ENCODE results near the gene LGALS9. TPM values are rescaled to one million over a fixed set of nuclear protein-coding genes. Genes with fewer than 3 reads are reported as not detected.

LGALS9 gene
- total RNA-seq, 1 experiment from 2014 or later = 1.6 TPM

GRCh38 chr17:27607521-27608091 lies 23.4 kb upstream of the LGALS9 start:
- Histone ChIP-seq H3K36me3 (ENCODE audit: control insufficient read depth, insufficient read depth, low read length) (no peaks in the 10 kb centered on the region), H3K4me1 (ENCODE audit: control insufficient read depth, insufficient read depth, low read length) (no peaks in the 10 kb centered on the region), H3K4me3 (ENCODE audit: low read depth in 2 of 2, low read length in 2 of 2) (no peak overlapping the region), H3K27me3 (ENCODE audit: control insufficient read depth, insufficient read depth, low read length) (no peaks in the 10 kb centered on the region), H3K9me3 (ENCODE audit: control insufficient read depth, insufficient read depth, low read depth, low read length) (no peaks in the 10 kb centered on the region), H3K27ac (ENCODE audit: low read length) (no peak overlapping the region)
- CTCF ChIA-PET = no interaction called here
- intact Hi-C loops (cut with micrococcal nuclease; ENCODE audit: unreplicated experiment) = loop anchor here (5.0 kb wide), 1 partner anchor 150 kb away; no protein-coding TSS in a partner anchor
- DNase-seq (ENCODE audit: low read depth, low spot score) (no peak), ATAC-seq (no peak)
- in situ Hi-C loops (cut with HindIII; ENCODE audit: low pct_unique_long_range_greater_than_20kb, low sequenced_read_pairs) = no loop called here
- POLR2A ChIA-PET = no interaction called here
- BruUV-seq (replicated peaks) = no TSS peak
- TF ChIP-seq POLR2AphosphoS5 (IDR thresholded peaks at IDR 0.05; ENCODE audit: low read depth, low read length) = no peak
- no peak for TF ChIP-seq REST (IDR thresholded peaks at IDR 0.05; ENCODE audit: insufficient read depth in 1 of 2, low read depth in 2 of 2, low read length in 1 of 2)
- TF ChIP-seq TCF7L2 (IDR thresholded peaks at IDR 0.05; ENCODE audit: low read depth, low read length) = no peak
- no peak for TF ChIP-seq SIN3A (IDR thresholded peaks at IDR 0.05; ENCODE audit: borderline replicate concordance, insufficient read depth, low read depth, low read length)

DNA sequence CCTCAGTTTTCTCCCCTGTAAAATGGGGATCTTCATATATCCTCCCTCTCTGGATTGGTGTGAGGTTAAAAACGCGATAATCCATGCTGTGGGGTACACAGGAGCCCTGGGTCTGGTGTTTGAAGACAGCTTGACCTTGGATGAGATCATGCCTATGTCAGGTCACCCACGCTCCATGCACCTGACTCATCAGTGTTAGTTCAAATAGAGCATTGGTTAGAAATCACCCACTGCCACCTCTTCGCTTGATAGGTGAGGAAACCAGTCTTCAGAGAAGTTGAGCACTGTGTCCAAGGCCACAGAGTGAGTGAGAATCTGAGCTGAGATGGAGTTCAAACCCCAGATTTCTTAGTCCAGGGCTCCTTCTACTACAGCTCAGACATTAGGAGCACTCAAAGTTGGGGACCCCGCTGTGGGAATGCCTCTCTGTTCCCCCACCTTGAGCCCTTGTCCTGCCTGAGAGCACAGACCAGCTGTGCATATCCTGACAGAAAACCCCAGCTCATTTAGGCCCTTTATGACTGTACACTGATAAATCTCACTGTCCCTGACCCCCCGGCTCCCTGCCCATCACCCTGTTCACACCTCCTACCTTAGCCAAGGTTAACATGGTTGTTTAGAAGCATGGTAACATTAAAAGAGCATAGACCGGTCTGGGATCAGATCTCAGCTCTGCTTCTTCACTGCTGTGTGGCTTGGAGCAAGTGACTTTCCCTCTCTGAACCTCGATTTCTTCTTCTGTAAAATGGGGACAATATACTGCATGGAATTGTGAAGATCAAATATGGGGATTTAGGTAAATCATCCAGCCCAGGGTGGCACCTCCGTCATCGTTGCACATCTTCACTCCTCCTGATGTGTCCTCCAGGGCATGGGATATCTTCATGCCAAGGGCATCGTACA lies 22.4 kb upstream of the LGALS9 start:
- Histone ChIP-seq H3K4me1 (ENCODE audit: control insufficient read depth, insufficient read depth, low read length) (no peaks in the 10 kb centered on the region), H3K9me3 (ENCODE audit: control insufficient read depth, insufficient read depth, low read depth, low read length) (no peaks in the 10 kb centered on the region), H3K4me3 (ENCODE audit: low read depth in 2 of 2, low read length in 2 of 2) (no peak overlapping the region), H3K36me3 (ENCODE audit: control insufficient read depth, insufficient read depth, low read length) (no peaks in the 10 kb centered on the region), H3K27me3 (ENCODE audit: control insufficient read depth, insufficient read depth, low read length) (no peaks in the 10 kb centered on the region), H3K27ac (ENCODE audit: low read length) (no peak overlapping the region)
- ChIA-PET CTCF (no interaction called here), POLR2A (no interaction called here)
- ATAC-seq (no peak), DNase-seq (ENCODE audit: low read depth, low spot score) (no peak)
- no TSS peak for BruUV-seq (replicated peaks)
- TF ChIP-seq, protein P1, sequence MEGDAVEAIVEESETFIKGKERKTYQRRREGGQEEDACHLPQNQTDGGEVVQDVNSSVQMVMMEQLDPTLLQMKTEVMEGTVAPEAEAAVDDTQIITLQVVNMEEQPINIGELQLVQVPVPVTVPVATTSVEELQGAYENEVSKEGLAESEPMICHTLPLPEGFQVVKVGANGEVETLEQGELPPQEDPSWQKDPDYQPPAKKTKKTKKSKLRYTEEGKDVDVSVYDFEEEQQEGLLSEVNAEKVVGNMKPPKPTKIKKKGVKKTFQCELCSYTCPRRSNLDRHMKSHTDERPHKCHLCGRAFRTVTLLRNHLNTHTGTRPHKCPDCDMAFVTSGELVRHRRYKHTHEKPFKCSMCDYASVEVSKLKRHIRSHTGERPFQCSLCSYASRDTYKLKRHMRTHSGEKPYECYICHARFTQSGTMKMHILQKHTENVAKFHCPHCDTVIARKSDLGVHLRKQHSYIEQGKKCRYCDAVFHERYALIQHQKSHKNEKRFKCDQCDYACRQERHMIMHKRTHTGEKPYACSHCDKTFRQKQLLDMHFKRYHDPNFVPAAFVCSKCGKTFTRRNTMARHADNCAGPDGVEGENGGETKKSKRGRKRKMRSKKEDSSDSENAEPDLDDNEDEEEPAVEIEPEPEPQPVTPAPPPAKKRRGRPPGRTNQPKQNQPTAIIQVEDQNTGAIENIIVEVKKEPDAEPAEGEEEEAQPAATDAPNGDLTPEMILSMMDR (IDR thresholded peaks at IDR 0.05) = no peak
- TF ChIP-seq POLR2AphosphoS5 (IDR thresholded peaks at IDR 0.05; ENCODE audit: low read depth, low read length) (no peak), REST (IDR thresholded peaks at IDR 0.05; ENCODE audit: insufficient read depth in 1 of 2, low read depth in 2 of 2, low read length in 1 of 2) (no peak), SIN3A (IDR thresholded peaks at IDR 0.05; ENCODE audit: borderline replicate concordance, insufficient read depth, low read depth, low read length) (no peak), TCF7L2 (IDR thresholded peaks at IDR 0.05; ENCODE audit: low read depth, low read length) (no peak)
- intact Hi-C loops (cut with micrococcal nuclease; ENCODE audit: unreplicated experiment) (loop anchor here (5.0 kb wide), 1 partner anchor 149 kb away; no protein-coding TSS in a partner anchor), in situ Hi-C loops (cut with HindIII; ENCODE audit: low pct_unique_long_range_greater_than_20kb, low sequenced_read_pairs) (no loop called here)

Data from Panc1 (cell line).